B cell (primary cell): Measurements from ENCODE around the gene DEAF1. TPM values are rescaled to one million over a fixed set of nuclear protein-coding genes. Genes with fewer than 3 reads are reported as not detected.

Experiments used
- ATAC-seq: fragments of 200-7000 bp; cut with Tn5 transposase; one replicate; pipeline ENCODE4 v1.10.0; 2021; ENCODE audit warnings: low read depth, mild to moderate bottlenecking, moderate number of reproducible peaks, moderate library complexity
- CTCF ChIA-PET: fragments of 350-600 bp; sonication (Branson Sonifier 250); formaldehyde crosslinking; loops from one replicate; lab custom pipeline; 2021; ENCODE audit warnings: antibody characterized with exemption, inconsistent platforms; lab: Charles Lee
- POLR2A ChIA-PET: fragments of 350-600 bp; sonication (Branson Sonifier 250); formaldehyde crosslinking; loops from one replicate; lab custom pipeline; 2021; ENCODE audit warnings: antibody characterized with exemption; lab: Charles Lee
- DNase-seq: peaks from one replicate; pipeline ENCODE4 v3.0.0; 2013
- H2AFZ ChIP-seq: 2 replicates; pipeline ENCODE4 v1.6.1; 2012; ENCODE audit warnings: mild to moderate bottlenecking, low read depth, low read length; ENCODE audit not compliant: insufficient read depth, poor library complexity, severe bottlenecking
- H3K27ac ChIP-seq, 2 donors: 1 replicate in 1 of 2; 2 replicates in 1 of 2; pipeline ENCODE4 v1.5.1; 2012 to 2013; ENCODE audit warnings: low read length in 2 of 2, mild to moderate bottlenecking in 2 of 2, moderate library complexity in 1 of 2
- H3K27me3 ChIP-seq, 4 experiments: fragments of 200-600 bp in 1 of 4; sonication (generic) in 1 of 4; replicated peaks in 1 of 4; 1 replicate in 2 of 4; 2 replicates in 2 of 4; pipeline versions ENCODE4 v1.6.1 to v1.7.0; 2013 to 2016; ENCODE audit warnings: low read length in 3 of 4, mild to moderate bottlenecking in 2 of 4, mixed read lengths in 1 of 4, moderate library complexity in 1 of 4; ENCODE audit not compliant: insufficient read depth in 4 of 4, control insufficient read depth in 3 of 4; ENCODE audit errors: control extremely low read depth in 1 of 4
- H3K36me3 ChIP-seq, 2 experiments: replicated peaks in 1 of 2; 1 replicate in 1 of 2; 2 replicates in 1 of 2; pipeline versions ENCODE4 v1.6.1 to v1.7.1; 2013; ENCODE audit warnings: low read length in 1 of 2; ENCODE audit not compliant: insufficient read depth in 2 of 2, control insufficient read depth in 1 of 2; ENCODE audit errors: control extremely low read depth in 1 of 2, extremely low read depth in 1 of 2
- H3K4me1 ChIP-seq, 2 donors: fragments of 200-600 bp in 1 of 2; sonication (generic) in 1 of 2; 1 replicate in 1 of 2; 2 replicates in 1 of 2; pipeline versions ENCODE4 v1.5.1 to v1.6.1; 2013 to 2017; ENCODE audit warnings: low read length in 2 of 2; ENCODE audit not compliant: control insufficient read depth in 2 of 2, insufficient read depth in 2 of 2
- H3K4me2 ChIP-seq: replicated peaks from 2 replicates; pipeline ENCODE3; 2012; ENCODE audit warnings: mild to moderate bottlenecking, low read depth, low read length; ENCODE audit not compliant: poor library complexity, severe bottlenecking
- H3K4me3 ChIP-seq, 5 experiments: fragments of 200-600 bp in 1 of 5; sonication (generic) in 1 of 5; 1 replicate in 3 of 5; 2 replicates in 2 of 5; pipeline versions ENCODE4 v1.5.1 to v1.7.0; 2011 to 2016; ENCODE audit warnings: low read length in 4 of 5, mild to moderate bottlenecking in 4 of 5, low read depth in 2 of 5, control low read depth in 1 of 5, moderate library complexity in 1 of 5; ENCODE audit not compliant: insufficient read depth in 1 of 5; ENCODE audit errors: control extremely low read depth in 1 of 5, extremely low read depth in 1 of 5
- H3K79me2 ChIP-seq: fragments of 200-600 bp; sonication (generic); one replicate; pipeline ENCODE4 v1.6.0; 2016; ENCODE audit warnings: low read length; ENCODE audit not compliant: control insufficient read depth, insufficient read depth
- H3K9ac ChIP-seq: fragments of 200-600 bp; sonication (generic); 2 replicates; pipeline ENCODE4 v1.6.1; 2017; ENCODE audit warnings: mild to moderate bottlenecking, low read length, moderate library complexity
- H3K9me3 ChIP-seq, 3 donors: one replicate each; pipeline versions ENCODE4 v1.6.1 to v1.7.1; 2013; ENCODE audit warnings: low read length in 2 of 3; ENCODE audit not compliant: control insufficient read depth in 2 of 3, insufficient read depth in 1 of 3; ENCODE audit errors: control extremely low read depth in 1 of 3
- H4K20me1 ChIP-seq: 2 replicates; pipeline ENCODE4 v1.6.0; 2012; ENCODE audit warnings: mild to moderate bottlenecking, low read length; ENCODE audit not compliant: insufficient read depth, control insufficient read depth, poor library complexity, severe bottlenecking
- H3K27ac Mint-ChIP-seq: one replicate; pipeline ENCODE4 v1.8.0; 2021; ENCODE audit warnings: mixed read lengths
- H3K27me3 Mint-ChIP-seq: one replicate; pipeline ENCODE4 v1.8.0; 2021; ENCODE audit warnings: mixed read lengths
- H3K4me1 Mint-ChIP-seq: one replicate; pipeline ENCODE4 v1.8.0; 2021; ENCODE audit warnings: mixed read lengths
- H3K4me3 Mint-ChIP-seq: one replicate; pipeline ENCODE4 v1.8.0; 2021; ENCODE audit warnings: mixed read lengths
- H3K9me3 Mint-ChIP-seq: one replicate; pipeline ENCODE4 v1.8.0; 2022; ENCODE audit warnings: mixed read lengths; ENCODE audit not compliant: insufficient read depth
- CTCF ChIP-seq: fragments of 200-600 bp; IDR thresholded peaks from one replicate; pipeline ENCODE4 v1.8.0; 2022; ENCODE audit warnings: antibody characterized with exemption, mild to moderate bottlenecking
- EZH2 ChIP-seq: IDR thresholded peaks from 2 replicates; pipeline ENCODE4 v1.6.1; 2012; ENCODE audit warnings: borderline replicate concordance, low read depth, mild to moderate bottlenecking, moderate library complexity, low read length; ENCODE audit not compliant: insufficient read depth, poor library complexity, severe bottlenecking
- WGBS: methylation state at CpG from one replicate; pipeline ENCODE4 v1.1.5; 2013; ENCODE audit warnings: missing lambda C conversion rate; ENCODE audit not compliant: insufficient coverage; 5-methylcytosine and 5-hydroxymethylcytosine counted together
- intact Hi-C: fragments of 100-400 bp; cut with micrococcal nuclease; formaldehyde crosslinking; loops from one replicate; pipeline ENCODE4 v1.10.0; 2022
- polyA plus RNA-seq: library from polyadenylated mRNA; depleted of rRNA; stranded (reverse); fragments of >200 nt; gene quantifications from 2 replicates; pipeline ENCODE4 v1.2.3, GENCODE V29; 2012
- total RNA-seq, 2 donors: library from RNA; stranded (reverse); fragments of 120-200 nt in 1 of 2; gene quantifications; 1 replicate in 1 of 2; 2 replicates in 1 of 2; pipeline versions ENCODE4 v1.2.3 to v1.2.4, GENCODE V29; 2013 to 2022

DEAF1 gene
- total and polyA plus RNA-seq, 2 donors (not counting 1 experiment from before 2014, with no cell fraction given), result 31.8 to 53.6 TPM

GRCh38 chr11:643849-644738, 50.9 kb downstream of the DEAF1 start:
- WGBS, result 97% methylated on average over 46 of the region's 50 CpGs
- no peaks in the 10 kb centered on the region for H3K9me3 ChIP-seq
- intact Hi-C loops, result no loop called here
- H3K36me3 ChIP-seq, result no peaks in the 10 kb centered on the region
- no peak overlapping the region for H2AFZ ChIP-seq
- Mint-ChIP-seq H3K4me1 (peaks cover 14% of the 10 kb centered on the region), H3K4me3 (no peak overlapping the region), H3K27ac (no peak overlapping the region), H3K27me3 (peaks cover 4% of the 10 kb centered on the region), H3K9me3 (no peaks in the 10 kb centered on the region)
- H3K27ac ChIP-seq, result no peak overlapping the region
- DNase-seq, result no peak
- peaks cover 15 to 20% of the 10 kb centered on the region in 2 donors for H3K4me1 ChIP-seq
- no peak for ATAC-seq
- H3K79me2 ChIP-seq, result peaks cover 2% of the 10 kb centered on the region
- H3K4me2 ChIP-seq, result no peak overlapping the region
- peaks cover 0 to 13% (median 4%) of the 10 kb centered on the region in 4 experiments for H3K27me3 ChIP-seq
- POLR2A ChIA-PET, result no interaction called here
- H4K20me1 ChIP-seq, result peaks cover 5% of the 10 kb centered on the region
- no peak overlapping the region for H3K4me3 ChIP-seq
- no peak overlapping the region for H3K9ac ChIP-seq
- CTCF ChIA-PET, result no interaction called here
- TF ChIP-seq EZH2 (no peak), CTCF (no peak)

- ChIA-PET CTCF (no interaction called here), POLR2A (no interaction called here)
- DNase-seq (no peak), ATAC-seq (no peak)
- no peak overlapping the region for H3K9ac ChIP-seq
- Mint-ChIP-seq H3K4me3 (no peak overlapping the region), H3K27me3 (peaks cover 8% of the 10 kb centered on the region), H3K27ac (no peak overlapping the region), H3K4me1 (peaks cover 17% of the 10 kb centered on the region), H3K9me3 (no peaks in the 10 kb centered on the region)
- H4K20me1 ChIP-seq, result peaks cover 8% of the 10 kb centered on the region
- H3K9me3 ChIP-seq, result no peaks in the 10 kb centered on the region
- H3K27me3 ChIP-seq, result peaks cover 0 to 20% (median 8%) of the 10 kb centered on the region in 4 experiments
- no peaks in the 10 kb centered on the region for H3K36me3 ChIP-seq
- H2AFZ ChIP-seq, result no peak overlapping the region
- no peak overlapping the region for H3K4me3 ChIP-seq
- no peak overlapping the region for H3K4me2 ChIP-seq
- 87% methylated on average over 9 of the region's 9 CpGs for WGBS
- intact Hi-C loops, result no loop called here
- H3K79me2 ChIP-seq, result peaks cover 2% of the 10 kb centered on the region
- TF ChIP-seq EZH2, result no peak
- TF ChIP-seq CTCF, result no peak
- peaks cover 18 to 23% of the 10 kb centered on the region in 2 donors for H3K4me1 ChIP-seq
- no peak overlapping the region for H3K27ac ChIP-seq
Measured at GRCh38 chr11:643366-643765, 51.7 kb downstream of the DEAF1 start.
